GM18867 (cell line): ENCODE results near the gene RALGPS1.

Experiments
- ATAC-seq: cut with Tn5 transposase; IDR thresholded peaks from one replicate; pipeline ENCODE4 v1.9.1; 2021; ENCODE audit warnings: mild to moderate bottlenecking, moderate library complexity; ENCODE audit not compliant: unreplicated experiment

Gene RALGPS1

GRCh38 chr9:127199001-127199791, 284.6 kb downstream of the RALGPS1 start:
- ATAC-seq = no peak

GRCh38 chr9:127200106-127200862, 285.7 kb downstream of the RALGPS1 start:
- ATAC-seq = no peak

GRCh38 chr9:127201071-127201541, 286.5 kb downstream of the RALGPS1 start:
- ATAC-seq = no peak

GRCh38 chr9:127201731-127202130, 287.1 kb downstream of the RALGPS1 start:
- ATAC-seq = no peak

GRCh38 chr9:127202461-127203169, 288.0 kb downstream of the RALGPS1 start:
- ATAC-seq = no peak

GRCh38 chr9:127203681-127204327, 289.2 kb downstream of the RALGPS1 start:
- ATAC-seq = no peak

GRCh38 chr9:127204771-127205470, 290.3 kb downstream of the RALGPS1 start:
- ATAC-seq = no peak

GRCh38 chr9:127205952-127206351, 291.4 kb downstream of the RALGPS1 start:
- no peak for ATAC-seq

GRCh38 chr9:127206666-127207065, 292.1 kb downstream of the RALGPS1 start:
- no peak for ATAC-seq

- ATAC-seq = no peak
These were observed 293.3 kb downstream of the RALGPS1 start for GRCh38 chr9:127207734-127208410.

- ATAC-seq = no peak
These were observed 293.8 kb downstream of the RALGPS1 start for GRCh38 chr9:127208416-127208815.

GRCh38 chr9:127209220-127209619, 294.6 kb downstream of the RALGPS1 start:
- no peak for ATAC-seq

- ATAC-seq = no peak
These were observed 295.5 kb downstream of the RALGPS1 start for GRCh38 chr9:127209948-127210640.

- ATAC-seq = no peak
These were observed 296.5 kb downstream of the RALGPS1 start for GRCh38 chr9:127210851-127211730.

GRCh38 chr9:127211983-127212382, 297.4 kb downstream of the RALGPS1 start:
- ATAC-seq = no peak

GRCh38 chr9:127212453-127212852, 297.9 kb downstream of the RALGPS1 start:
- ATAC-seq = no peak

- ATAC-seq = no peak
These were observed 299.3 kb downstream of the RALGPS1 start for GRCh38 chr9:127213859-127214258.
